HS-27A (cell line): ENCODE measurements around the gene KDM4D.
"Not testable (repeated sequence)": the region's sequence is repeated elsewhere in the genome, so short reads cannot be mapped to it uniquely, and the experiment has no call there.

Experiments used
- DNase-seq: peaks from one replicate; pipeline ENCODE4 v3.0.0-alpha.2; 2012; ENCODE audit warnings: low read depth, missing footprints

KDM4D gene

GRCh38 chr11:95033051-95033450 is 59.5 kb downstream of the KDM4D start:
- no peak for DNase-seq

- DNase-seq: no peak
Observed at GRCh38 chr11:95035316-95035715, 61.8 kb downstream of the KDM4D start.

- not testable (repeated sequence) for DNase-seq
Observed at GRCh38 chr11:95037356-95038035, 64.0 kb downstream of the KDM4D start.

DNA sequence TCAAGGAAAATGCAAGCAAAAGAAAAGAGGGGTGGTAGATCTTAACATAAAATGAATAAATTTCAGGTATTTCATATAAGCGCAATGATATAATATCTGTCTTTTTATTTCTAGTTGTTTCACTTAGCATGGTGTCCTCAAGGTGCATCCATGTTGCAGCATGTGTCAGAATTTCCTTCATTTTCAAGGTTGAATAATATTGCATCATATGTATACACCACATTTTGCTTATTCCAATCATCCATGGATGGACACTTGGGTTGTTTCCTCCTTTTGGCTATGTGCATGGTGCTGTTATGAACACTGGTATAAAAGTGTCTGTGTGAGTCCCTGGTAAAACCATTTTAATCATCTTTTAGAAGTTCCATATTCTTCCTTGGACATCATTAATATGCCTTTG is 68.7 kb downstream of the KDM4D start:
- DNase-seq: no peak

DNA sequence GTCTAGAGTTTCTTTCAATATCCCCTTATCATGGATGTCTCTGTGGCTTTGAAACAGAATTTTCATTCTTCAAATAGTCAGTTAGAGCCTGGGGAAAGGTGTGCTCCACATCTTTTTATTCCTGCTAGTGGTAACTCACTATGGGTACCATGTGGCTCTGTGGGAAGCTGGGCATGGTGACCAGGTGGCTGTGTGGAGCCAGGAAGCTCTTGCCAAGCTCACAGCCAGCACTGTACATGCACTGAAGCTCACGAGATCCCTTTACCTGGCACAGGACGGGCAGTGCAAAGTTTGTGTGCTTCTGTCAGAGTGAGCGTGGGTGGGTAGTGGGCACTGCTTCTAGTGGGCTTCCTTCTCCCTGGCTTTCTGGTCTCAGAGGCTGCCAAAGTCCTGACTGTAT is 69.4 kb downstream of the KDM4D start:
- no peak for DNase-seq

DNA sequence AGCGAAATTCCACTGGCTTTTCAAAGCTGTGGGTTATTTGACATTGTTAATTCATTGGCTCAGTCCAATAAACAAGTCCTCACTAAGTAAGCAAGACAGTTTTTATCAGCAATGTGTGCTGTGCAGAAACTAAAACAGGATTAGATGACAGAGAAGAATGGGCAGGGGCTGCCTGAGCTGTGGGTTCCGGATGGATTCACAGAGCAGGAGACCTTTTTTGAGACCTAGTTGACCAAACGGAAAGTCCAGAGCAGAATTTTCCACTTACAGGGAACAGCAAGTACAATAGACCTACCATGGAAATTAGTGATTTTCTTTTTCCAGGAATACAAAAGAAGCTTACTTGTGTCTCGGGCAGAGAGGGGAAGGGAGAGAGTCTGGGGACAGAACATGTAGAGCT is 70.5 kb downstream of the KDM4D start:
- DNase-seq: no peak

GRCh38 chr11:95045812-95046211 is 72.3 kb downstream of the KDM4D start:
- no peak for DNase-seq
